Bone marrow (tissue), 2 donors: Measurements from ENCODE around the gene ZFR2.
"Not testable (repeated sequence)": the region's sequence is repeated elsewhere in the genome, so short reads cannot be mapped to it uniquely, and the experiment has no call there.

ENCODE experiments used
- DNase-seq, 2 donors: peaks; one replicate each; lab custom pipeline; 2025; lab: John Stamatoyannopoulos, UW

Gene ZFR2

DNA sequence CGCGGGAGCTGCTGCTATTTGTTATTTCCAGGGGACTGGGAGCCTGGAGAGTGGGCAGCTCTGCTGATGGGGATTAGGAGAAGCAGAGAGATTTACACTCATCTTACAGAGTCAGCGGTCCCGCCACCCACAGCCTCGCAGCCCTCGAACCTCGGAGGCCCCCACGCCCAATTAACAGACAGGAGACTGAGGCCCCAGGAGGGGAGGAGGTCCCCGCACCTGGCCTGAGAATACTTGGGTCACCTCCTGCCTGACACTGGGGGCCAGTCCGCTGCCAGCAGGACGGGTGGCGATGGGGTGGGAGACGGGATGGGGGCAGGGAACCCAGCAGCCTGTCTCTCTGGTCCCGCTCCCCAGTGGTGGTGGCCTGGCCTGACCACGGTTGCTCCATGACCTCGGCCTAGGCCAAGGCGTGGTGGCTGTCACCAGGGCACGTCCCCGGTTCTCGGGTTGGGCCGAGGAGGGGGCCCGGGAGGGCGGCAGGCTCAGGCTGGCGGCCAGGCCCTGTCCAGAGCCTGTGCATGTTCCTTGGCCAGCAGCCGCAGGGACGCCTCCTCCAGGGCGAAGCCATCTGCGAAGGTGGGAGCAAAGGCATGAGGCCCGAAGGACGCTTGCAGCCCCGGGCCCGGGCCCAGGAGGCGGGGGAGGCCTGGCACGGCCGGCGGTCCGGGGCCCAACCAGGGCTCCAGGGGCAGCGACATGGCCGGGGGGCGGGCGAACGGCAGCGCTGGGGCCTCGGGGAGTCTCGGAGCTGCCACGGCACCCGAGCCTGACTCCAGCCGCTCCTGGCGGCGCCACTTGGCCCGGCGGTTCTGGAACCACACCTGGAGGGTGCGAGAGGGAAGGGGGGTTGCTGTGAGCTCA, 98.5 kb downstream of the ZFR2 start:
- DNase-seq, result no peak

DNA sequence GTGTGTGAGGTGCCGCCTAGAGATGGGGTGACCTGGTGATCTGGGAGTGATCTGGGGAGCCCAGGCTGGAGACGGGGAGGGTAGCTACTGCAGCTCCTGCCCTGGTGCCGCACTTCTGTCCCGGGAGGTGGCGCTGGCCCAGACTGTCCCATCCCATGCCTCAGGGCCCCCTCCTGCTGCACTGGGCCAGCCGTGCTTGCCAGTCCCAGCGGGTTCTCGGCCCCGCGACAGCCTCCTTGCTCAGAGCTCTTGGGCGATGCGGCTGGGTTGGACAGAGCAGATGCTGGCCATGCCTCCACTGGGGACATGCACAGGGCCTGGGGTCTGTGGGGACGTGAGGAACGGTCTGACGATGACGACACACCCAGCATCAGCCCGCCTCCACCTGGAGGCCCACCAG, 99.3 kb downstream of the ZFR2 start:
- no peak for DNase-seq

DNA sequence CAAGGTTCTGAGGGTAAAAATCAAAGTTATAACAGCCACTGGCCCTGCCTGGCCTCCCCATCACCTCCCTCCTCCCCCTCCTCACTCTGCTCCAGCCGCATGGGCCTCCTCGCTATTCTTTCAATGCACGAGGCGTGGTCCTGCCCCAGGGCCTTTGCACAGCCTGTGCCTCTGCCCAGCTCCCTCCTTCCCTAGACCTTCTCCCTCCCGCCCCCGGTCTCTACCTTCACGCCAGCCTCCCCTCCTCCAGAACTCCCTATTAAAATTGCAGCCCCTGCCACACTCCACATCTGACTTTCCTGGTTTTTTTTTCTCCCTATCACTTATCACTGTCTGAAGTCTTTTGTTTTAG, 100.1 kb downstream of the ZFR2 start:
- DNase-seq, result no peak

DNA sequence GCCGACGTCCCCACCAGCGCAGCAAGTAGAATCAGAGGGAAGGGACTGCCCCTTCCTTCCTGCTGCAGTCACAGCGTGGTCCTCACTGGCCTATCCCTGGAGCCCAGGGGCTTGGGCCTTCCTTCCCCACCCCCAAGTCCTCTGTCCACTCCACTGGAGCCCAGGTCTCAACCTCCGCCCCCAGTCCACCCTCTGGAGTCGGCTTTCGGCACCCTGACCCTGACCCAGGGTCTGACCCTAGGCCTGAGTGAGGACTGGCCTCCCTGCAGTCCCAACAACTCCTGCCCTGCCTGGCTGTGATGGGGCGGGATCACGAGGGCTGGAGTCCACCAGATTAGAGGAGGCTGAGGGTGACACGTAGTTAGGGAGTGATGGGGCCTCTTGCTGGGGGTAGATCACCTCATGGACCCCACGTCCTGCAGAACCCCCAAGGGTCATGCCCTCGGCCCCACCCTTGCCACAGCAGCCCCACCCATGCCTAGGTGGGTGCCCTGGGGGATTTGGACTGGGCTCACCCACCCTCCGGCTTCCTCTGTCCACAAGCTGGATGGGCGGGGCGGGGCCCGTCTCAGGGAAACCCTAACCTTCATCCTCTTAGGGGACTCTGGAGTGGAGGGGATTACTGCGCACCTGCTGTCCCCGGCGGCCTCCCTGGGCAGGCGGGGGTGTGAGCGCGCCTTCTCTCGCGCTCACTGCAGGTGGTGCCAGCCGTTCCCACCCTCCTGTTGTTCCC, 100.7 kb downstream of the ZFR2 start:
- no peak for DNase-seq

DNA sequence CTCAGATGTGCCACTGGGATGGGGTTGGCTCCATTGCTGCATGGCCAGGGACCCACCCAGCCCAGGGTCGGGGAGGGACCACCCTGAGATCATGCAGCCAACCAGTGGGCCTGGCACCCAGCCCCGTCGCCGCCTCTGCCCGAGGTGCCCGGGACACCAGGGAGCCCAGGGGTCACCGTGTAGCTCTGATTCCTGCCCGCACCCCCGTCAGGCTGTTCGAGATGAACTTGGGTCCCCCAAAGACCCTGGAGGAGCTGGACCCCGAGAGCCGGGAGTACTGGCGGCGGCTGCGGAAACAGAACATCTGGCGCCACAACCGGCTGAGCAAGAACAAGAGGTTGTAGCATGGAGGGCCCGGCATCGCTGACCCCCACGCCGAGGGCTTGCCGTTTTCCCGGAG, 101.8 kb downstream of the ZFR2 start:
- no peak for DNase-seq

DNA sequence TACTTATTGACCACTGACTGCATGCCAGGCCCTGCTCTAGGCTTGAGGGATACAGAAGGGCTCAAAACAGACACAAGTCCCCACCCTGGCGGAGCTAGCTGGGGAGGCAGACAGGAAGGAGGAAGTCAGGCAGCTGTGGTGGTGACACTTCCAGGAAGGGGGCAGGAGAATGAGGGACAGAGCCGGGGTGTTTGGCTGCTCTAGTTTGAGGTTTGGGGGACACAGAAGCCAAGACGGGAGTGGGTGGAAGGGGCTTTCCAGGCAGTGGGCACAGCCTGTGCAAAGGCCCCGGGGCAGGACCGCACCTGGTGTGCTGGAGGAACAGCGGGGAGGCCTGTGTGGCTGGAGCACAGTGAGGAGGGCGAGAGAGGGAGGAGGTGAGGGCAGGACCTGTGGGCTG, 102.3 kb downstream of the ZFR2 start:
- no peak for DNase-seq

DNA sequence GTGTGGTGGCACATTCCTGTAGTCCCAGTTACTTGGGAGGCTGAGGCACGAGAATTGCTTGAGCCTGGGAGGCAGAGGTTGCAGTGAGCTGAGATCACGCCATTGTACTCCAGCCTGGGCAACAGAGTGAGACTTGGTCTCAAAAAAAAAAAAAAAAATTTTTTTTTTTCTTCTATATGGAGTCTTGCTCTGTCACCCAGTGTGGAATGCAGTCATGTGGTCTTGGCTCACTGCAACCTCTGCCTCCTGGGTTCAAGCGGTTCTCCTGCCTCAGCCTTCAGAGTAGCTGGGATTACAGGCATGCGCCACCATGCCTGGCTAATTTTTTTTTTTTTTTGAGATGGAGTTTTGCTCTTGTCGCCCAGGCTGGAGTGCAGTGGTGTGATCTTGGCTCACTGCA, 103.1 kb downstream of the ZFR2 start:
- DNase-seq, result not testable (repeated sequence)

DNA sequence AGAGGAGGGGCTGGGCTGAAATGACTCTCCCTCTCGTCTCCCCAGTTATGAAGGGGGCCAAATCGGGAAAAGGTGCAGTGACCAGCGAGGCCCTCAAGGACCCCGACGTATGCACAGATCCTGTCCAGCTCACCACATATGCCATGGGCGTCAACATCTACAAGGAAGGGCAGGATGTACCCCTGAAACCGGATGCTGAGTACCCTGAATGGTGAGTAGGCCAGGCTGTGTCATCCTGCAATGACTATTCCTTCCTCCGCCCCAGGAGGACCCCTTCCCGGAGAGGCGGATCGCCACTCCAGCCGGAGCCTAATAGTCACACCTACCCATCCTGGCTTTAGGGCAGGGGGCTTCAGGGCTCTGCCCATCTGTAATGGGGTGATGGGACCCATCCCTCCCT, 103.7 kb downstream of the ZFR2 start:
- DNase-seq, result no peak

DNA sequence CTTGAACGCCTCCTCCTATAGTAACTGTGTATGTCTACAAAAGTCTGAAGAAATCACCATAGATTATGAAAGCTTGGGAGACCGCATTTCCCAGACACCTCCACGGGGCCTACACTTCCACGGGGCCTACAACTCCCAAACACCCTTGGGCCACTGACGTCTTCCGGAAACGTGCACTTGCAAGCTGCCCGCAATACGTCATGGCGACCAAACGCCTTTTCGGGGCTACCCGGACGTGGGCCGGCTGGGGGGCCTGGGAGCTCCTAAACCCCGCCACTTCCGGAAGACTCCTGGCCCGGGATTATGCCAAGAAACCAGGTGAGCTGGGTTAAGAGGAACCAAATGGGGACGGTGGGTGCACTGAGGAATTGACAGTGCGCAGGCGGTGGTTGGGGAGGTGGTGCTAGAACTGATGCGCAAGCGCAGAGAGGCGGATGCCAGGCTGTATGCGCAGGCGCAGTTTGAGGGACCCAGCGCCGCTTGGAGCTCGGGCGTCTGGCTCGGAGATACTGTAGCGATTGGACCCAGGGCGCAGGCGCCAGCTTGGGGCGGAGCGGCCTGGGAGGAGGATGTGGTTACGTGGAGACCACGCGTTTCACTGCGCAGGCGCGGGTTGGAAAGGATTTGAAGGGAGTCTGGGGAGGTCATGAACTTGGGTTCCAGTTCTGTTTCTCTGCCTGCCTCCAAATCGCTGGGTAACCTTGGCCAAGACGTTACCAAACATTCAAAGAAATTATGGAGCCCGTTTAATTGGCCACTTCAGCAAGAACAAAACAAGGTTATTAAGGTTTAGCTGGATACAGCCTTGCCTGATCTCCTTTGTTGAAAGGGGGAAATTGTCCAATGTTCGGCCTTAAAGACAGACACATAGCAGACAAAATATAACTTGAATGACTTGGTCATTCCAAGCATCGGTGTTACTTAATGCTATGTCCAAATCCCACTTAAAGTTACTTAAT, 106.1 kb downstream of the ZFR2 start, which contains the start of gene MRPL54:
MRPL54 (plus strand) TSS at position 182 of the 959 bp plus-strand sequence; CDS start at position 201, 19 bp downstream.
- DNase-seq, result peak; percentile 98 to 99

DNA sequence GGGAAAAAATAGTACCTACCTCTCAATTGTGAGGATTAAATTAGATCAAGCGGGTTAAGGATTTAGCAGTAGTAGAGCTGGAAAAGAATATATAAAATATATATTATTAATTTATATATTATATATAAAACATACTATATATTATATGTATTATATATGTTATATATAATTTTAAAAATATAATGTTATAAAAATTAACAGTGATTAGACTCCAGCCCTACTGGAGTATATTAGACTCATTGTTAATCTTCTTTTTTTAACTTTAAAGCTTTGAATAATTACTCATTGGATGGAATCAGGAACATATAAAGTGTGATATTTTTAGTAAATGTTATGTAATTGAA, 106.7 kb downstream of the ZFR2 start:
- no peak for DNase-seq

DNA sequence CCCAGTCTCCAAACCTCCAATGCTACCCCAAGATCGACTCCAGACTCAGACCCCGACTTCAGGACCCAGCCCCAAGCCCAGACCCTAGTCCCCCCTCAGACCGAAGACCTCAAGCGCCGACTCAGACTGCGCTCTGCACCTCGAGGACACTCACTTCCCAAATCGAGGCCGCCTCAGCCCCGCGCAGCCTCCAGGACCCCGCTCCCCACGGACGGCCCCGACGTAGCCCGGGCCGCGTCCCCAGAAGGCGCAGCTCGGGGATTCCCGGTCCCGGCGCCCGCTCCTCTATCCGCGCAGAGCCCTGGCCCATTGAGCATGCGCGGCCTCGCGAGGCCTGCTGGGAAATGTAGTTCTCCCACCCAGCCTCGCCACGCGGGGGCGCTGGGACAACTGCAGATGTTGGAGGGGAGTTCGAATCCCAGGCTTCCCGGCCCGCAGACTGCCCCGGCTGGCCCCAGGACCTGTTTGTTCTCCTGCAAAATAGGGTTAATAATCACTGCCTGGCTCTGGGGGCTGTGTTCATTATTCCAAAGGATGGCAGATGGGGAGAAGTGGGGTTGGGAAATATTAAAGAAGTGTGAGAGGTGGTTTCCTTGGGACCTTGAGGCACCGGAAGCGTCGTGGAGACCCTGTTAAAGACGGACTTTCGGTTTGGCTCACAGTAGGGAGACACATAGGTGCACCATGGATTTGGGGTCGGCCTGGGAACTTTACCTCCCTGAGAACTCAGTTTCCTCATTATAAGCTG, 107.3 kb downstream of the ZFR2 start, which contains the start of gene APBA3:
APBA3 (minus strand) TSS at position 311 of the 748 bp plus-strand sequence. CDS start 1,428 bp downstream, outside the sequence.
- DNase-seq, result peak; percentile 74 to 83

DNA sequence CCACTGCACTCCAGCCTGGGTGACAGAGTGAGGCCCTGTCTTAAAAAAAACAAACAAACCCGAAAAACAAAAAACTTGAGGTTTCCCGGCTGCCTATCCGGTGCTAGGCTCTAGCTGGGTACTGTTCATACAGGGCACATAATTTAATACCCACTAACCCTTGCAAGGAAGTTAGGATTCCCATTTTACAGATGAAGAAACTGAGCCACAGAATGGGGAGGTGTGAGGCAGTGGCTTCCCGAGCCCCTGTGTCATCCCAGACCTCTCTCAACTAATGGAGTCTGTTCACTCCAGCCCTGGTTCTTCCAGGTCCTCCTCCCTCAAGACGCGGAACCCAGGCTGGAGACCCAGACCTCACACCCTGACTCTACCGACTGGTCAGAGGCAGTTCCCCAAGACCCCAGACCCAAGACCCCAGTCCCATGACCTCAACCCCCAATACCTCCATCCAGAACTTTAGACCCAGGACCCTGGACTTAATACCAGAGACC, 107.9 kb downstream of the ZFR2 start:
- no peak for DNase-seq

DNA sequence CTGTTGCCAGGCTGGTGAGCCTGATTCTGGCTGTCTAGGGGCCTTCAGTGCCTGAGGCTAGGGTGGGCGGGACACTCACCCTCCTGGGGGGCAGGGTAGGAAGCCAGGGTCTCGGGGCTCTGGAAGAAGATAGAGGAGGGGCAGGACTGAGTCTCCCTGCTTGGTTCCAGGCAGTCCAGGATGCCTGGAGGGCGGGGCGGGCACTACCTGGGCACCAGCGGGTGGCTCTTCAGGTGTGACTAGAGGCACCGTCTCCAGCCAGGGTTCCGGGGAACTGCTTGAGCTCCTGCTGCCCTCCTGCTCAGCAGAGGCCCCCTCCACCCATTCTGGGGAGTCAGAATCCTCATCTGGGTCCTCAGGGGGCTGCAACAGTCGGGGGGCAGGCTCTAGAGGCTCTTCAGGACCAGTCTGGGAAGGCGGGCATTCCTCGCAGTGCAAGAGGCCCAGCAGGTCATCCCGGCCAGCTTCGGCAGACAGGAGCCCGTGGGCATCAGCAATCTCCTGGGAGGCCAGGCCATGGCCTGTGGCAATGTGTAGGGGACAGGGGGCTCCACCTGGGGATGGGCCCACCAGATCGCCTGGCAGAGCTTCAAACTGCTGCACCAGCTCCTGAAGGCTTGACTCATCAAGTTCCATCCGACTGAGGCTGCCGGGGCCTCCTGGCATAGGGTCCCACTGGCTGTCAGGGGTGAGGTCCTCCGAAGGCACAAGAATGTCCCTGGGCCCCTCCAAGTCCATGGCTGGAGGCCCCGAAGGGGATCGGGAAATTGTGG, 109.2 kb downstream of the ZFR2 start:
- DNase-seq, result no peak

DNA sequence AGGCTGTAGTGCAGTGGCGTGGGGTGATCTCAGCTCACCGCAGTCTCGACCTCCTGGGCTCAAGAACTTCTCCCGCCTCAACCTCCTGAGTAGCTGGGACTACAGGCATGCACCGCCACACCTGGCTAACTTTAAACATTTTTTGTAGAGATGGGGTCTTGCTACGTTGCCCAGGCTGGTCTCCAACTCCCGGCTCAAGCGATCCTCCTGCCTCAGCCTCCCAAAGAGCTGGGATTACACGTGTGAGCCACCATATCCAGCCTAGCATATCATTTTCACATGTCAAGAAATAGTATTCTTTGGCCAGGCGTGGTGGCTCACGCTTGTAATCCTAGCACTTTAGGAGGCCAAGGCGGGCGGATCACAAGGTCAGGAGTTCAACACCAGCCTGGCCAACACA, 110.5 kb downstream of the ZFR2 start:
- DNase-seq, result not testable (repeated sequence)

DNA sequence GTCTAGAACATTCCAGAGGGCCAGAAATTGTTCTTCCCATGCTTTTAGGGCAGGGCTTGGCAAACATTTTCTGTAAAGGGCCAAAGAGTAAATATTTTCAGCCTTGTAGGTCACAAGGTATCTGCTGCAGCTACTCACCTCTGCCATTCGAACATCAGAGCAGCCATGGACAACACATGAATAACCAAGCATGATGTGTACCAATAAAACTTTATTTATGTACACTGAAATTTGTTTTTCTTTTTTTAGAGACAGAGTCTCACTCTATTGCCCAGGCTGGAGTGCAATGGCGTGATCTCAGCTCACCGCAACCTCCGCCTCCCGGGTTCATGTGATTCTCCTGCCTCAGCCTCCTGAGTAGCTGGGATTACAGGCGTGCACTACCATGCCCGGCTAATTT, 111.1 kb downstream of the ZFR2 start:
- not testable (repeated sequence) for DNase-seq
